ENCODE measurements around the gene SECISBP2L.

- TF ChIP-seq CTCF (conservative IDR thresholded peaks at IDR 0.05) (no peak), ZFX (IDR thresholded peaks at IDR 0.05) (no peak)
Observed at GRCh38 chr15:49052662-49053061, 6.4 kb upstream of the SECISBP2L start.
